ENCODE measurements around the gene PTPRF.

- TF ChIP-seq CTCF (IDR thresholded peaks at IDR 0.05; ENCODE audit: low read depth, low read length) (no peak), POLR2A (IDR thresholded peaks at IDR 0.05; ENCODE audit: extremely low read depth, insufficient read length) (no peak), MAX (IDR thresholded peaks at IDR 0.05; ENCODE audit: low read depth, low read length) (no peak), MYC (IDR thresholded peaks at IDR 0.05; ENCODE audit: low read depth, low read length) (no peak)
Observed at GRCh38 chr1:43557744-43558245, 27.1 kb downstream of the PTPRF start.
